ENCODE data around the gene RCVRN.

The RCVRN gene

DNA sequence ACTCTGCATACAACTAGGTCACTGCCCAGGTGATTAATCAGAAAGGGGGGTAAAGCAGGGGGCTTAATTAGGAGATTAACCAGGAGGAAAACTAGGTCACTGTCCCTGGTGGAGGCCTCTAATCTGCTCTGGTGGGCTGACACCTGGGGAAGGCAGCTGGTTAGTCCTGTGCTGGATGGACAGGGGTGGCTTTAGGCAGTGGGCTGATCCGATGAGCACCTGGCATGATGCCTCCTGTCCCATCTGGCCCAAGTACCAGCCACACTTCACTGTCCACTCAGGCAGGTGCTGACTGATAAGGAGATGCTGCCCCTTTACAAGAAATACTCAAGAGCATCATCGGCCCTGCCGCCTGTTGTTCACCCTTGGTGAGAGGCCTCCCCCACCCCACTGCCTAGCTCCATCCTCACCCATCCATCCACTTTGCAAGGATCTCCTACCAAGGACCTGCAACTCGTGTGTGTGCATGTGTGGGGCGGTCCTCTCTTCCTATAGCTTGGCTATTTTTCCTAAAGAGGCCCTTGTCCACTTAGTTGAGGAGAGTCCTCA is 13.8 kb upstream of the RCVRN start:
- H3K36me3 ChIP-seq (ENCODE audit: control insufficient read depth, insufficient read depth, low read length), result no peaks in the 10 kb centered on the region
- H3K27me3 ChIP-seq (ENCODE audit: control insufficient read depth, insufficient read depth, low read length), result no peaks in the 10 kb centered on the region
- H3K9me3 ChIP-seq (ENCODE audit: control insufficient read depth, low read length), result no peaks in the 10 kb centered on the region
- H3K9ac ChIP-seq (ENCODE audit: low read length), result no peak overlapping the region
- no peaks in the 10 kb centered on the region for H3K4me1 ChIP-seq (ENCODE audit: control insufficient read depth, insufficient read depth, low read length)
- no peak overlapping the region for H3K4me3 ChIP-seq (ENCODE audit: low read length)

DNA sequence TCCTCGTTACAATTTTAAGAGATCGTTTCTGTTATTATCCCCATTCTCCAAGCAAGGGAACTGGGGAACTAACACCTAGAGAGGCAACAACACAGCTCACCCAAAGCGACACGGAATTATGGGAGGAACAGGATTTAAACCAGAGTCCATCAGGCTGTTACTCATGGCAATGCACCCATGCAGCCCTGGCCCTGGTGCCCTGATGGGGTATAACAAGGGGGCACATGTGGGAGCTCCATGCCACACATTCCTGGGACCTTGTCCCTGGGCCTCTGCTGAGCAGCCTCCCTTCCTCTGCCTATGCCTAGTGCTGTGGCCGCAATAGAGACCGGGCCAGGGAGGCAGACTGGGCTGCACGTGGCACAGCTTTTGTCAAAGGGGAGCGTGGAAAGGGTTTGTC is 13.3 kb upstream of the RCVRN start:
- no peak overlapping the region for H3K9ac ChIP-seq (ENCODE audit: low read length)
- no peaks in the 10 kb centered on the region for H3K36me3 ChIP-seq (ENCODE audit: control insufficient read depth, insufficient read depth, low read length)
- no peak overlapping the region for H3K4me3 ChIP-seq (ENCODE audit: low read length)
- H3K4me1 ChIP-seq (ENCODE audit: control insufficient read depth, insufficient read depth, low read length), result no peaks in the 10 kb centered on the region
- no peaks in the 10 kb centered on the region for H3K9me3 ChIP-seq (ENCODE audit: control insufficient read depth, low read length)
- no peaks in the 10 kb centered on the region for H3K27me3 ChIP-seq (ENCODE audit: control insufficient read depth, insufficient read depth, low read length)

DNA sequence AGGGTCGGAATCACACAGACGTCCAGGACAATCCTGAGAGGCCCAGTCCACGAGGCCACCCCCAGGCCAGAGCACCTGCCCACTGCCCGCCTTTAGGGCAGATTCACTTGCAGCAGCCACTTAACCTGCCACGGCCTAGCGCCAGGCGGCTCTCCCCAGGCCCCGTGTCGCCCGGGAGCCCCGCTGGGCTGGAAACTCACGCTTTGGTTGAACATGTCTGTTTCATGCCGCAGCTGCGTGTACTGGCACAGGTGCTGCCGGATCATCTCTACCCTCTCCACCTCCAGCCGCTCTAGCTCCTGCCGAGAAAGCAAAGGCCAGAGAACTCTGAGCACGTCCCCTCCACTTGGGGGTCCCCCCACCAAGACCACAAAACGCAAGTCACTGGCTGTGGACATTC is 12.7 kb upstream of the RCVRN start:
- H3K36me3 ChIP-seq (ENCODE audit: control insufficient read depth, insufficient read depth, low read length), result no peaks in the 10 kb centered on the region
- H3K9me3 ChIP-seq (ENCODE audit: control insufficient read depth, low read length), result no peaks in the 10 kb centered on the region
- no peak overlapping the region for H3K9ac ChIP-seq (ENCODE audit: low read length)
- H3K27me3 ChIP-seq (ENCODE audit: control insufficient read depth, insufficient read depth, low read length), result no peaks in the 10 kb centered on the region
- H3K4me3 ChIP-seq (ENCODE audit: low read length), result no peak overlapping the region
- no peaks in the 10 kb centered on the region for H3K4me1 ChIP-seq (ENCODE audit: control insufficient read depth, insufficient read depth, low read length)

DNA sequence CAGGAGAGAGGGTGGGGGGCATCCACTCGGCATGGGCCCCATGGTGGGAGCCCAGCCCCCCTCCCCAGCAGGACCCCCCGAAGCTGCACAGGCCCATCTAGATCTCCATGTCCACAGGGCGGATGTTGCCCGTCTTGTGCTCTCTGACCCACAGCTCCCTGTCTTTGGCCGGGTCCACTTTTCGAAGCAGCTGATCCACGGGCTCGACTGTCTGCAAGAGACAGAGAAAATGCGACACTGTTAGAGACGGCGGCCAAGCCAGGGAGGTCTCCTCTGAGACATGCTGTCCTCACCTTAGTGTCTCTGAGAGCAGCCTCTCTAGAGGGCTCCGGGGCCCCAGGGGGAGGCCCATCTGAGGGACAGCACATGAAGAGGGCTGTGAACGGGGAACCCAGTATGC is 12.1 kb upstream of the RCVRN start:
- no peak overlapping the region for H3K4me3 ChIP-seq (ENCODE audit: low read length)
- no peaks in the 10 kb centered on the region for H3K4me1 ChIP-seq (ENCODE audit: control insufficient read depth, insufficient read depth, low read length)
- no peaks in the 10 kb centered on the region for H3K27me3 ChIP-seq (ENCODE audit: control insufficient read depth, insufficient read depth, low read length)
- H3K9me3 ChIP-seq (ENCODE audit: control insufficient read depth, low read length), result no peaks in the 10 kb centered on the region
- H3K36me3 ChIP-seq (ENCODE audit: control insufficient read depth, insufficient read depth, low read length), result no peaks in the 10 kb centered on the region
- no peak overlapping the region for H3K9ac ChIP-seq (ENCODE audit: low read length)

DNA sequence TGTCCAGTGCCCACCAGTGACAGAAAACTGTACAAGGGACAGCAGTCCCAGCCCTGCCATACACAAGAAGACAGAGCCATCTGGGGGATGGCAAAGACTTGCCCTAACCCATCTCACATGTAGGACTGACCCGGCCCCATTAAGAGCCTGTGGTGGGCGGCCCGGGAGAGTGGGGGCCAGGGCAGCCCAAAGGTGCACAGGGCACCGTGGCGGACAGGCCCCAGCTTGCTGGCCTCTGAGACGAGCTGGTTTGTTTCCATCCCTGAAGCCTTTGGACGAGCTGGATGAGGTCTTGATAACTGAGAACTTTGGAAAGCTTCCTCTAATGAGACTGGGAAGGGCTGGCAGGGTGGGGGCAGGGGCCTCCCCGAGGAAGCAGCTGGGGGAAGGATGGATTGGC is 11.0 kb upstream of the RCVRN start:
- Histone ChIP-seq H3K4me3 (ENCODE audit: low read length) (no peak overlapping the region), H3K9ac (ENCODE audit: low read length) (no peak overlapping the region), H3K27me3 (ENCODE audit: control insufficient read depth, insufficient read depth, low read length) (no peaks in the 10 kb centered on the region), H3K9me3 (ENCODE audit: control insufficient read depth, low read length) (no peaks in the 10 kb centered on the region), H3K4me1 (ENCODE audit: control insufficient read depth, insufficient read depth, low read length) (no peaks in the 10 kb centered on the region), H3K36me3 (ENCODE audit: control insufficient read depth, insufficient read depth, low read length) (no peaks in the 10 kb centered on the region)

DNA sequence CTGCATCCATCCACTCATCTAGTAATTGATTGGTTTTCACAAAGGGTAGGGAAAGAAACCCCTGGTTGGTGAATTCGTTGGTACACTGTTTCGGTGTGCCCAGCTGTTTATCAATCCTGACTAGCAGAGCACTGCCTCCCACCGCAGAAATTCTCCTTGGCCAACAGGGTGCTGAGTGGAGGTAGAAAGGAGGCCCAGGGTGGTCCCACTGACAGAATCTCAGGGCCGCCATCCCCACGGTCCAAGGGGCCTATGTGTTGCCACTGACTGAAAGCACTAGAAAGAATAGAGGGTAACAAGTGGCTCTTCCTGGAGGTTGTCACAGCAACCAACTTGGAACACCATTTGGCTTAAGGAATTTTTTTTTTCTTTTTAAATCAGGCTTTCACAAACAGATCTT is 8.4 kb upstream of the RCVRN start:
- no peaks in the 10 kb centered on the region for H3K36me3 ChIP-seq (ENCODE audit: control insufficient read depth, insufficient read depth, low read length)
- no peaks in the 10 kb centered on the region for H3K4me1 ChIP-seq (ENCODE audit: control insufficient read depth, insufficient read depth, low read length)
- no peak overlapping the region for H3K4me3 ChIP-seq (ENCODE audit: low read length)
- no peaks in the 10 kb centered on the region for H3K9me3 ChIP-seq (ENCODE audit: control insufficient read depth, low read length)
- no peak overlapping the region for H3K9ac ChIP-seq (ENCODE audit: low read length)
- no peaks in the 10 kb centered on the region for H3K27me3 ChIP-seq (ENCODE audit: control insufficient read depth, insufficient read depth, low read length)

DNA sequence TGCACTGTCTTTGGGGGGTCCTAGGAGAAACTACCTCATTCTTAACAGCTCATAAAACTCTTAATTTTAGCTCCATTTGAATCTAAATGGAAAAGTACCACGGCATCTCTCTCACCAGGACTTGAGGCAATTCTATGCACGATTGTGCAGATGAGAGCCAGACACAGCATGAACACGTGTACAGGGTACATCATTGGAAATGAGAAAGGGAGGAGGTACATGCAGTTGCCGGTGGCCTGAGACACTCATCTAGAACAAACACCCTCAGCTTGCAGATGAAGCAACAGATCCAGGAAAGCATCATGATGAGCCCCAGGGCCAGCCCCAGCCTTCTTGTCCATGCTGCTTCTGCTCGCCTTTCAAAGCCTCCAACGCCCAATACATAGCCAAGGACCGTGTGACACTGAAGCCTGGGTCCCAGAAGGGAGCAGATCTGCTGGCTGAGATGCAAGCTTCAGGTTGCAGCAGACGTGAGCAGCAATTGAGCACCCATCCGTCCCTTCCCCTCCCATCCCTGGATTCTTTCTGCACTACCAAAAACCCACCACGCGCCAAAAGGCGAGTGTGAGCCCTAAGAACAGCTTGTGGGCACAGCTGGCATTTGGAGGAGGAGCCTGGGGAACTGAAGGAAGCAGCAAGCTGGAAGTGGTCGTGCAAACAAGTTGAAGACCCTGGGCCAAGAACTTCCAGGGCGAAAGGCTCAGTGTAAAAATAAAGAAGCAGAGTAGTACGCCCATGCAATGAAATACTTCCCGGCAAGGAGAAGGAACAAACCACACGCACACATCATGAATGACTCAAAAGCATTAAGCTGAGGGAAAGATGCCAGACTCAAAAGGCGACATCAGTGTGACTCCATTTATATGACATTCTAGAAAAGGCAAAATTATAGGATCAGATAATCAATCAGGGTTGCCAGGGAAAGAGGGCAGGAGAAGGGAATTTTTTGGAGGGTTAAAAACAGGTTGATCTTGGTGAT is 7.3 kb upstream of the RCVRN start:
- no peaks in the 10 kb centered on the region for H3K36me3 ChIP-seq (ENCODE audit: control insufficient read depth, insufficient read depth, low read length)
- no peak overlapping the region for H3K4me3 ChIP-seq (ENCODE audit: low read length)
- no peaks in the 10 kb centered on the region for H3K4me1 ChIP-seq (ENCODE audit: control insufficient read depth, insufficient read depth, low read length)
- no peak overlapping the region for H3K9ac ChIP-seq (ENCODE audit: low read length)
- H3K9me3 ChIP-seq (ENCODE audit: control insufficient read depth, low read length), result no peaks in the 10 kb centered on the region
- no peaks in the 10 kb centered on the region for H3K27me3 ChIP-seq (ENCODE audit: control insufficient read depth, insufficient read depth, low read length)

DNA sequence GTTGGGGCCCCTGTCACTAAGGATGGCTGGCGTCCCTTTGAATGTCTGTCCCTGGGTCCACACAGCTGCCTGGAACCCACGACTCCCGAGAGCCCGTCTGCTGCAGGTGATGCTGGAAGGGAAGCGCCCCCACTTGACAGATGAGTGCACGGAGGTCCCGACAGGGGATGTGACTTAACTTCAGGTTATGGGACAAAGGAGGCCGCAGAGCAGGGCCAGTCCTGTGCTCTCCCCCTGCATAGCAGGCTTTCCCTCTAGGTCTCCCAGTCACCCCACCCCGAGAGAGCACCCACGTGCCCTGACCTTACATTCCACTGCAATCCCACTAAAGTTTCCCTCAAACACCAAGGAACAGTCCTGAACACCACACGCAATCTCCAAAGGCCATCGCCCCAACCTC is 6.0 kb upstream of the RCVRN start:
- no peaks in the 10 kb centered on the region for H3K9me3 ChIP-seq (ENCODE audit: control insufficient read depth, low read length)
- no peak overlapping the region for H3K4me3 ChIP-seq (ENCODE audit: low read length)
- no peak overlapping the region for H3K9ac ChIP-seq (ENCODE audit: low read length)
- no peaks in the 10 kb centered on the region for H3K27me3 ChIP-seq (ENCODE audit: control insufficient read depth, insufficient read depth, low read length)
- no peaks in the 10 kb centered on the region for H3K4me1 ChIP-seq (ENCODE audit: control insufficient read depth, insufficient read depth, low read length)
- H3K36me3 ChIP-seq (ENCODE audit: control insufficient read depth, insufficient read depth, low read length), result no peaks in the 10 kb centered on the region

DNA sequence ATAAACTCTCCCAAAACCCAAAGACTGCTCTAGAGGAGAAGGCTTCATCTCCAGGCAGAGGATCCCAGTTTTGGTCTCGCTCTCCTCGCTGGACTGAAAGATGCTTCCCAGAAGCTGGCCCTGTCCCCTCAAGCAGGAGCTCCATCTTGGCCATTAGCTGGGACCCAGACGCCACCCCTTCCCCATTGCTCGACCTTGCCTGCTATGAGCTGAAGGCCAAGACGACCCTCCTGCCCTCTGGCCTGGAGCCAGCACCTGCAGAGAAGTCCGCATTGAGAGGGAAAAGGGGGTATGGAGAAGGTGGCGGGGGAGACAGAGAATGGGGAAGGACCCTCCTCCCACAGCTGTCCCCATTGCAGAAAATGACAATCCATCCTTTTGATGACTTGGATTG is 3.6 kb upstream of the RCVRN start:
- Histone ChIP-seq H3K9me3 (ENCODE audit: control insufficient read depth, low read length) (no peaks in the 10 kb centered on the region), H3K9ac (ENCODE audit: low read length) (no peak overlapping the region), H3K27me3 (ENCODE audit: control insufficient read depth, insufficient read depth, low read length) (no peaks in the 10 kb centered on the region), H3K4me1 (ENCODE audit: control insufficient read depth, insufficient read depth, low read length) (no peaks in the 10 kb centered on the region), H3K4me3 (ENCODE audit: low read length) (no peak overlapping the region), H3K36me3 (ENCODE audit: control insufficient read depth, insufficient read depth, low read length) (no peaks in the 10 kb centered on the region)

DNA sequence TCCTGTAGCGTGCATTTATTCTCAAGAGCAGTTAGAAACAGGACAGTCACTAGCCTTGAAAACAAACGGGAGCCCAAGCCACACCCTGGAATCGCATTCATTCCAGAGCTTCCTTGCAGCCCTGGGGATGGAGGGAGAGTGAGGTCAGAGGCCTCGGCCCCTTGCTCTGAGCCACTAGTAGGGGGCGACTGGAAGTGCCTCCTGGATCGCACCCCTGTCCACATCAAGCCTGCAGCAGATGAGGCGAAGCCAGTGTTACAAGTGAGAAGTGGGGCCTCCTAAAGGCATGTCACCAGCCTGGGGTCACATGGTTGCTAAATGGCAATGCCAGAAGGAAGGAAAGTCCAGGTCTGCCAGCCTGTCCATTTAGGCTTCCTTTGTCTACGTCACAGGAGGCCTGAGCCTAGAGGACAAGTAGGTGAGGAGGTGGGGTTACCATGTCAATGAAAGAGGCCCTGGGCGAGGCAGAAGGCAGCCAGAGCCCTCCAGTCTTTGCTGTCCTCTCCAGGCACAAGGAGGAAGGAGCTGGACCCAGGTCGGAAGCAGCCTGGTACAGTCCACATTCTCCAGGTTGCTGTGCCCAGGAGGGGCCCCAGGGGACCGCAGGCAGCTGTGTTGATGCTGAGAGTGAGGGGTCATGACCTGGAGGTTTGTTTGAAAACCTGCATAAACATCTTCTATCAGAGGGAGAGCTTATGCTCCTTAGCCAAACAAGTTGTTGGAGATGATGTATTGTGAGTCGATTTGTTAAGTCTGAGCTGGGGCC is 3.0 kb upstream of the RCVRN start:
- Histone ChIP-seq H3K9ac (ENCODE audit: low read length) (no peak overlapping the region), H3K4me1 (ENCODE audit: control insufficient read depth, insufficient read depth, low read length) (no peaks in the 10 kb centered on the region), H3K27me3 (ENCODE audit: control insufficient read depth, insufficient read depth, low read length) (no peaks in the 10 kb centered on the region), H3K36me3 (ENCODE audit: control insufficient read depth, insufficient read depth, low read length) (no peaks in the 10 kb centered on the region), H3K4me3 (ENCODE audit: low read length) (no peak overlapping the region), H3K9me3 (ENCODE audit: control insufficient read depth, low read length) (no peaks in the 10 kb centered on the region)

DNA sequence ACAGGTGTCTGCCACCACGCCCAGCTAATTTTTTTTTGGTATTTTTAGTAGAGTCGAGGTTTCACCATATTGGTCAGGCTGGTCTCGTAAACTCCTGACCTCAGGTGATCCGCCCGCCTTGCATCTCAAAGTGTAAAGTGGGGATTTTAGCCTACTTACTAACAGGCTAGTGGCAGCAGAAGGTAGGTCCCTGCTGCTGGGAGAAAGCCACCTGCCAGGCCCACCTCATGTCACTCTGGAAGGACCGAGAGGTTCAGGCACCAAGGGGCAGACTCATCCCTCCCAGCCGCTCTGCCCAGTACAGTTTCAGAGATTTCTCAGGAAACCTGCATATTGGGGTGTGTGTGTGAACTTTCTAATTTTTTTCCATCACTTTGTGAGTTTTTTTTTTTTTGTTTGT is 2.1 kb upstream of the RCVRN start:
- no peaks in the 10 kb centered on the region for H3K36me3 ChIP-seq (ENCODE audit: control insufficient read depth, insufficient read depth, low read length)
- H3K4me3 ChIP-seq (ENCODE audit: low read length), result no peak overlapping the region
- H3K4me1 ChIP-seq (ENCODE audit: control insufficient read depth, insufficient read depth, low read length), result no peaks in the 10 kb centered on the region
- no peaks in the 10 kb centered on the region for H3K27me3 ChIP-seq (ENCODE audit: control insufficient read depth, insufficient read depth, low read length)
- H3K9me3 ChIP-seq (ENCODE audit: control insufficient read depth, low read length), result no peaks in the 10 kb centered on the region
- H3K9ac ChIP-seq (ENCODE audit: low read length), result no peak overlapping the region

DNA sequence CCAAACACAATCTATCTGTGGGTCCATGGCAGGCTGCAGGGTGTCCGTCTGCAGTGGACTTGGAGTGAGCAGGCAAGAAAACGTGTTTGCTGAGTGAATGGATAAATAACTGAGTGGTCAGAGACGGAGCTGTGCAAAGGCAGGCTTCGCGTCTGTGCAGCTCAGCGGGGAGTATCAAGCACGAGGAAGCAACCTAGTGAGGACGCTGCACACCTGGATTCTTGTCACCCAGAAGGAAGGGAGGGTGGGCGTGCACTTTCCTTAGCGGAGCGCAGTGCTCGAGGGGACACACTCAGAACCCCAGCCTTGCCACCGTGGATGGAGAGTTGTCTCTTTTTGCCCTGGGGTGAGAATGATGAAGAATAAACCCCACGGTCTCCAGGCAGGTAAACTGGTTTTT is 1.5 kb upstream of the RCVRN start:
- no peaks in the 10 kb centered on the region for H3K36me3 ChIP-seq (ENCODE audit: control insufficient read depth, insufficient read depth, low read length)
- H3K4me1 ChIP-seq (ENCODE audit: control insufficient read depth, insufficient read depth, low read length), result no peaks in the 10 kb centered on the region
- H3K4me3 ChIP-seq (ENCODE audit: low read length), result no peak overlapping the region
- H3K9me3 ChIP-seq (ENCODE audit: control insufficient read depth, low read length), result no peaks in the 10 kb centered on the region
- H3K27me3 ChIP-seq (ENCODE audit: control insufficient read depth, insufficient read depth, low read length), result no peaks in the 10 kb centered on the region
- no peak overlapping the region for H3K9ac ChIP-seq (ENCODE audit: low read length)

All from mucosa of stomach (tissue), 1 donor.